Colonic mucosa (tissue), 4 donors: Measurements from ENCODE around the gene CFAP298. TPM values are rescaled to one million over a fixed set of nuclear protein-coding genes. Genes with fewer than 3 reads are reported as not detected.
A peak's percentile ranks its signal among the peaks of the same experiment; 100 is the strongest.

Source experiments
- DNase-seq: peaks from one replicate; pipeline ENCODE4 v3.0.0-alpha.2; 2020
- H3K27ac ChIP-seq: fragments of 200-600 bp; one replicate; pipeline ENCODE4 v1.8.0; 2021
- H3K27me3 ChIP-seq: fragments of 200-600 bp; one replicate; pipeline ENCODE4 v1.8.0; 2021
- H3K36me3 ChIP-seq: fragments of 200-600 bp; one replicate; pipeline ENCODE4 v1.8.0; 2021
- H3K4me1 ChIP-seq: fragments of 200-600 bp; one replicate; pipeline ENCODE4 v1.8.0; 2021; ENCODE audit warnings: mild to moderate bottlenecking
- H3K4me3 ChIP-seq: fragments of 200-600 bp; one replicate; pipeline ENCODE4 v1.8.0; 2021
- H3K9ac ChIP-seq, 2 donors: one replicate each; pipeline ENCODE4 v1.7.0; 2013; ENCODE audit warnings: control low read depth in 2 of 2, low read depth in 2 of 2, low read length in 2 of 2
- H3K9me3 ChIP-seq: fragments of 200-600 bp; one replicate; pipeline ENCODE4 v1.8.0; 2021
- CTCF ChIP-seq: fragments of 200-600 bp; IDR thresholded peaks from one replicate; pipeline ENCODE4 v1.8.0; 2022; ENCODE audit warnings: antibody characterized with exemption, mild to moderate bottlenecking
- intact Hi-C: fragments of 100-400 bp; cut with DNase I; formaldehyde crosslinking; loops from one replicate; pipeline ENCODE4 v1.14.1; 2022
- total RNA-seq, 2 donors: library from RNA; stranded (reverse); fragmentation: NEBNext Ultra II Directional in 1 of 2; extraction: Animal tissue kit (Norgen Biotek cat#: 25700) in 1 of 2; gene quantifications; one replicate each; pipeline ENCODE4 v1.2.1, GENCODE V29; 2021
- donor health status: healthy.
- donor health status: DM: no; HTN: no; CAD: no.
- donor health status: DM: no; HTN: no; CAD: no.

CFAP298 gene
- total RNA-seq, 2 donors from 2014 or later = 27.5 to 55.8 TPM

DNA sequence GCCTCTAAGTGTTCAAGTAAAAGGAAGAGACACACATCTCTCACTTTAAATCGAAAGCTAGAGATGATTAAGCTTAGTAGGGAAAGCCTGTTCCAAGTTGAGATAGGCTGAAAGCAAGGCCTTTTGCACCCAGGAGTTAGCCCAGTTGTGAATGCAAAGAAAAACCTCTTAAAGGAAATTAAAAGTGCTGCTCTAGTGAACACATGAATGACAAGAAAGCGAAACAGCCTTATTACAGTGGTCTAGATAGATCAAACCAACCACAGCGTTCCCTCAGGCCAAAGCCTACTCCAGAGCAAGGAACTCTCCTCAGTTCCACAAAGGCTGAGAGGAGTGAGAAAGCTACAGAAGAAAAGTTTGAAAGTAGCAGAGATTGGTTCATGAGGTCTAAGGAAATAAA, 41.7 kb downstream of the CFAP298 start:
- Histone ChIP-seq H3K4me3 (no peak overlapping the region), H3K9me3 (no peaks in the 10 kb centered on the region), H3K27me3 (no peaks in the 10 kb centered on the region), H3K4me1 (no peaks in the 10 kb centered on the region), H3K36me3 (no peaks in the 10 kb centered on the region), H3K9ac (no peak overlapping the region), H3K27ac (no peak overlapping the region)
- DNase-seq = no peak
- TF ChIP-seq CTCF = no peak
- intact Hi-C loops = no loop called here

DNA sequence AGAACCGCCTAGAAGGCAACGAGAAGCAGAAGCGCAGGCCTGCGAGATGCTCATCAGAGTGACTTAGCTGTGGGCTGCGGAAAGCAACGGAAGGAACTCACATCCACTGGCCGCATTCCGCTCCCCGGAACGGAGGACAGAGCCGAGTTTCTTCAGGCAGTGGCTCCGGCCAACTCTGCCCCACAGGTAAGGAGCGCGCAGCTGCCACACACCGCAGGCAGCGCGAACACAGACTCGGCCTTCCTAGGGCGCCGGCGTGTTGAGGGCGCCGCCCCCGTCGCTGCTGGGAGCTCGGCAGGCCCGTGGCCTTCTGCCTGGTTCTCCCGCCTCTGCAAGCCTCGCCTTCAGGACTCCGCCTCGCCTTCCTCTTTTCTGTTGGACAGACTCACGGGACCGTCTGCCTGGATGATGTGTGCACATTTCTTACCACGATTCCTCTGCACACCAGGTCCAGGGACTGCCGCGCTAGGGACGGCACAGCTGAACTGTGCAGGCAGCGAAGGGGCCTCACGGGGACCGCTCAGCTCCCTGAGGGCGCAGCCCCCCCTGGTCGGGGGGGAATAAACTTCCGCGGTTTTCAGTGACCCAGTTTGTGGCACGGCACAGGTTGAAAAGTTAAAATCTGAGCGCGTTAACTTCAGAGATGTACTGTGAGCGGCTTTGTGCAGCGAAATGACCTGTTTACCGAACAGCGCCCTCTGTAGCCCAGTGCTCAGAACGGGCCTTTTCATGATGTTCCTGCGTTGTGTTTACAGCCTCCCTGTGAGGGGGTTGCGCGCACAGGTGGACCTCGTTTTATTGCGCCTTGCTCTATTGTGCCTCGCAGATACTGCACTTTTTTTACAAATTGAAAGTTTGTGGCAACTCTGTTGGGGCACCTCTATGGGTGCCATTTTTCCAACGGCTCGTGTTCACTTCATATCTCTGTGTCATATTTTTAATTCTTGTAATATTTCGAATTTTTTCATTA, 42.6 kb downstream of the CFAP298 start:
- peak overlapping the region; percentile 59 to 84 for H3K9ac ChIP-seq
- H3K27me3 ChIP-seq = no peaks in the 10 kb centered on the region
- intact Hi-C loops = loop anchor here (5.0 kb wide), 1 partner anchor 162 kb away; no protein-coding TSS in a partner anchor
- peak overlapping the region; percentile 54 for H3K4me3 ChIP-seq
- no peaks in the 10 kb centered on the region for H3K4me1 ChIP-seq
- peak; percentile 70 for TF ChIP-seq CTCF
- no peaks in the 10 kb centered on the region for H3K9me3 ChIP-seq
- H3K27ac ChIP-seq = peak overlapping the region; percentile 78
- H3K36me3 ChIP-seq = no peaks in the 10 kb centered on the region
- DNase-seq = peak; percentile 83

- Histone ChIP-seq H3K36me3 (no peaks in the 10 kb centered on the region), H3K9me3 (no peaks in the 10 kb centered on the region), H3K27ac (no peak overlapping the region), H3K9ac (no peak overlapping the region), H3K27me3 (no peaks in the 10 kb centered on the region), H3K4me1 (no peaks in the 10 kb centered on the region), H3K4me3 (no peak overlapping the region)
- TF ChIP-seq CTCF = no peak
- intact Hi-C loops = loop anchor here (5.0 kb wide), 1 partner anchor 160 kb away; no protein-coding TSS in a partner anchor
- DNase-seq = no peak
These were observed 44.6 kb downstream of the CFAP298 start for GRCh38 chr21:32567626-32568025.

DNA sequence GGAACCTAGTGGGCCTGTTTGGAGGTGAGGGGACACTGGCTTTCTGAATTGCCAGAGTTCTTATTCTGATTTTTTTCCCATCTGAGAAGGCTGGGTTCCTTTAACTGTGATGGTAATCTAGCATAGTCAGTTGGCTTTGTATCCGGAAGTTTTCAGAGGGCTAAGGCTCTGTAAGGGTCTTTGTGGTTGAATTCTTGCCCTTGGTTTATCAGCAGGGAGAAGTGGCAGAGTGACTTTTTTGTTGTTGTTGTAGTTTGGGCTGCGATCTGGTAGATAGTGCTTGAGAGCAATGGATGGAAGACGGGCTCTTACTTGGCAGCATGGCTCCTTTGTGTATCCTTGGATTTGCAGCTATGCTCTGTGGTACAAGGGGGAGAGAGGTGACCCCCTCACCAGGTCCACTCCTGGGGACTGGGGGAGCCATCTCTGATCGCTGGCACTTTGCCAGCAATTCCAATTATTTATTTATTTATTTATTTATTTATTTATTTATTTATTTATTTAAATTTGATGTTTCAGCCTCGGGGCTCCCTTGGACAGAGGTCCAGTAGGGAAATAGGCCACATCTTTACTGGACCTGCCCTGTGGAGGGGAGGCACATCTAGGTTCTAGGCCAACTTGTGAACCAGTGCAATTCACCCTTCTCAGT, 45.3 kb downstream of the CFAP298 start:
- H3K9me3 ChIP-seq = no peaks in the 10 kb centered on the region
- intact Hi-C loops = loop anchor here (5.0 kb wide), 1 partner anchor 160 kb away; no protein-coding TSS in a partner anchor

More for the DNA sequence above, 45.3 kb downstream of the CFAP298 start:
- no peaks in the 10 kb centered on the region for H3K36me3 ChIP-seq
- H3K27me3 ChIP-seq = no peaks in the 10 kb centered on the region
- DNase-seq = no peak
- TF ChIP-seq CTCF = no peak
- H3K9ac ChIP-seq = no peak overlapping the region
- no peak overlapping the region for H3K4me3 ChIP-seq
- H3K27ac ChIP-seq = no peak overlapping the region
- H3K4me1 ChIP-seq = no peaks in the 10 kb centered on the region
